NCI-H82 (cell line): Measurements from ENCODE around the gene MMD.
"Not testable (repeated sequence)": the region's sequence is repeated elsewhere in the genome, so short reads cannot be mapped to it uniquely, and the experiment has no call there.

Experiments used
- DNase-seq: peaks from one replicate; lab custom pipeline; 2025; lab: John Stamatoyannopoulos, UW

The MMD gene

GRCh38 chr17:55421179-55421934, at the start of gene MMD:
Gene MMD (minus strand): TSS chr17:55421835. CDS start chr17:55421695, 140 bp downstream.
- DNase-seq: peak; percentile 84

GRCh38 chr17:55466671-55467070, 45.0 kb upstream of the MMD start:
- peak; percentile 79 for DNase-seq

- DNase-seq: not testable (repeated sequence)
Measured at GRCh38 chr17:55465771-55466170, 44.1 kb upstream of the MMD start.

- DNase-seq: no peak
Measured at GRCh38 chr17:55463600-55463999, 42.0 kb upstream of the MMD start.

GRCh38 chr17:55462711-55463110, 41.1 kb upstream of the MMD start:
- no peak for DNase-seq

- no peak for DNase-seq
Measured at GRCh38 chr17:55462234-55462633, 40.6 kb upstream of the MMD start.

GRCh38 chr17:55458978-55459377, 37.3 kb upstream of the MMD start:
- no peak for DNase-seq

GRCh38 chr17:55458287-55458900, 36.8 kb upstream of the MMD start:
- no peak for DNase-seq

GRCh38 chr17:55456307-55457240, 34.9 kb upstream of the MMD start:
- no peak for DNase-seq

- DNase-seq: peak; percentile 32
Measured at GRCh38 chr17:55454906-55455474, 33.4 kb upstream of the MMD start.

GRCh38 chr17:55453839-55454557, 32.4 kb upstream of the MMD start:
- no peak for DNase-seq

GRCh38 chr17:55452139-55452790, 30.6 kb upstream of the MMD start:
- no peak for DNase-seq

- no peak for DNase-seq
Measured at GRCh38 chr17:55451758-55452138, 30.1 kb upstream of the MMD start.

- DNase-seq: peak; percentile 56
Measured at GRCh38 chr17:55451203-55451641, 29.6 kb upstream of the MMD start.

GRCh38 chr17:55450232-55450825, 28.7 kb upstream of the MMD start:
- no peak for DNase-seq

- no peak for DNase-seq
Measured at GRCh38 chr17:55448681-55449080, 27.0 kb upstream of the MMD start.

GRCh38 chr17:55446581-55447205, 25.1 kb upstream of the MMD start:
- DNase-seq: no peak

GRCh38 chr17:55446004-55446403, 24.4 kb upstream of the MMD start:
- not testable (repeated sequence) for DNase-seq

GRCh38 chr17:55444471-55445441, 23.1 kb upstream of the MMD start:
- peak; percentile 83 for DNase-seq
